Sigmoid colon (tissue), 4 donors: Measurements from ENCODE around the gene HIBADH.

Source experiments
- EP300 ChIP-seq, 4 donors: sonication (generic); formaldehyde crosslinking; IDR thresholded peaks; one replicate each; pipeline ENCODE4 v1.6.1; 2017; ENCODE audit warnings: antibody characterized with exemption in 4 of 4
- POLR2A ChIP-seq, 2 donors: fragments of 450-650 bp; IDR thresholded peaks; one replicate each; pipeline ENCODE4 v1.6.1; 2016; ENCODE audit warnings: antibody characterized with exemption in 2 of 2, mild to moderate bottlenecking in 2 of 2, moderate library complexity in 2 of 2
- POLR2AphosphoS5 ChIP-seq, 4 donors: sonication (generic); formaldehyde crosslinking; IDR thresholded peaks; one replicate each; pipeline ENCODE4 v1.6.1; 2017; ENCODE audit warnings: antibody characterized with exemption in 4 of 4
- TF ChIP-seq, protein P1 (sequence below), 4 experiments: fragments of 450-650 bp in 3 of 4; fragments of 200-600 bp in 1 of 4; IDR thresholded peaks; one replicate each; pipeline ENCODE4 v1.5.1; 2016 to 2019; ENCODE audit warnings: antibody characterized with exemption in 4 of 4, mild to moderate bottlenecking in 3 of 4, moderate library complexity in 2 of 4

- no peak for TF ChIP-seq POLR2A (IDR thresholded peaks at IDR 0.05)
- TF ChIP-seq, protein P1, sequence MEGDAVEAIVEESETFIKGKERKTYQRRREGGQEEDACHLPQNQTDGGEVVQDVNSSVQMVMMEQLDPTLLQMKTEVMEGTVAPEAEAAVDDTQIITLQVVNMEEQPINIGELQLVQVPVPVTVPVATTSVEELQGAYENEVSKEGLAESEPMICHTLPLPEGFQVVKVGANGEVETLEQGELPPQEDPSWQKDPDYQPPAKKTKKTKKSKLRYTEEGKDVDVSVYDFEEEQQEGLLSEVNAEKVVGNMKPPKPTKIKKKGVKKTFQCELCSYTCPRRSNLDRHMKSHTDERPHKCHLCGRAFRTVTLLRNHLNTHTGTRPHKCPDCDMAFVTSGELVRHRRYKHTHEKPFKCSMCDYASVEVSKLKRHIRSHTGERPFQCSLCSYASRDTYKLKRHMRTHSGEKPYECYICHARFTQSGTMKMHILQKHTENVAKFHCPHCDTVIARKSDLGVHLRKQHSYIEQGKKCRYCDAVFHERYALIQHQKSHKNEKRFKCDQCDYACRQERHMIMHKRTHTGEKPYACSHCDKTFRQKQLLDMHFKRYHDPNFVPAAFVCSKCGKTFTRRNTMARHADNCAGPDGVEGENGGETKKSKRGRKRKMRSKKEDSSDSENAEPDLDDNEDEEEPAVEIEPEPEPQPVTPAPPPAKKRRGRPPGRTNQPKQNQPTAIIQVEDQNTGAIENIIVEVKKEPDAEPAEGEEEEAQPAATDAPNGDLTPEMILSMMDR (IDR thresholded peaks at IDR 0.05) = no peak
- no peak for TF ChIP-seq EP300 (IDR thresholded peaks at IDR 0.05)
- no peak for TF ChIP-seq POLR2AphosphoS5 (IDR thresholded peaks at IDR 0.05)
Measured at GRCh38 chr7:27639851-27640250, 22.8 kb downstream of the HIBADH start.
